ENCODE measurements around the gene DLGAP3.

DNA sequence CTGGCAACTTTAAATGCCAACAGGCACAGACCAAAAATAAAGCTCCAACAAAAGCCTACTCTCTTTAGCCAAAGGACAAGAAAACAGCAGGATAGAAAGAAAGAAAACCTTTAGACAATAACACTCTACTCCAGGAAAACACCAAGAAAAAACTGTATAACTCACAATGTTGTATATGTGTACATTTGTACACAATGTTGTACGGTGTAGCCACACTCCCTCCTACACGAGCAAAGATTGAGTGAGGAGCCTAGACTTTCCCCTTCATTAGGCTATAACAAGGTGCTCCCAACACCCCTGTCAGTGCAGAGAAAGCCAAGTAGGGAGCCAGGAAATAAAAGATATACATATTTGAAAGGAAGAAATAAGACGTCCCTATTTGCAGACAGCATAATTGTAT, 112.7 kb downstream of the DLGAP3 start:
- TF ChIP-seq, protein P1, sequence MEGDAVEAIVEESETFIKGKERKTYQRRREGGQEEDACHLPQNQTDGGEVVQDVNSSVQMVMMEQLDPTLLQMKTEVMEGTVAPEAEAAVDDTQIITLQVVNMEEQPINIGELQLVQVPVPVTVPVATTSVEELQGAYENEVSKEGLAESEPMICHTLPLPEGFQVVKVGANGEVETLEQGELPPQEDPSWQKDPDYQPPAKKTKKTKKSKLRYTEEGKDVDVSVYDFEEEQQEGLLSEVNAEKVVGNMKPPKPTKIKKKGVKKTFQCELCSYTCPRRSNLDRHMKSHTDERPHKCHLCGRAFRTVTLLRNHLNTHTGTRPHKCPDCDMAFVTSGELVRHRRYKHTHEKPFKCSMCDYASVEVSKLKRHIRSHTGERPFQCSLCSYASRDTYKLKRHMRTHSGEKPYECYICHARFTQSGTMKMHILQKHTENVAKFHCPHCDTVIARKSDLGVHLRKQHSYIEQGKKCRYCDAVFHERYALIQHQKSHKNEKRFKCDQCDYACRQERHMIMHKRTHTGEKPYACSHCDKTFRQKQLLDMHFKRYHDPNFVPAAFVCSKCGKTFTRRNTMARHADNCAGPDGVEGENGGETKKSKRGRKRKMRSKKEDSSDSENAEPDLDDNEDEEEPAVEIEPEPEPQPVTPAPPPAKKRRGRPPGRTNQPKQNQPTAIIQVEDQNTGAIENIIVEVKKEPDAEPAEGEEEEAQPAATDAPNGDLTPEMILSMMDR (IDR thresholded peaks at IDR 0.05; ENCODE audit: extremely low read depth in 1 of 2, insufficient read depth in 1 of 2, low read depth in 1 of 2, low read length in 2 of 2) = no peak
- TF ChIP-seq POLR2AphosphoS5 (IDR thresholded peaks at IDR 0.05; ENCODE audit: insufficient read depth, low read depth, low read length) (no peak), EZH2 (IDR thresholded peaks at IDR 0.05; ENCODE audit: borderline replicate concordance, low read depth, low read length, severe bottlenecking) (no peak), POLR2A (IDR thresholded peaks at IDR 0.05; ENCODE audit: low read depth, low read length) (no peak)
